GDM1 (cell line): ENCODE data around the gene NREP.

ENCODE experiments used
- DNase-seq: peaks from one replicate; lab custom pipeline; 2025; lab: John Stamatoyannopoulos, UW

Gene NREP, protein sequence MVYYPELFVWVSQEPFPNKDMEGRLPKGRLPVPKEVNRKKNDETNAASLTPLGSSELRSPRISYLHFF

DNA sequence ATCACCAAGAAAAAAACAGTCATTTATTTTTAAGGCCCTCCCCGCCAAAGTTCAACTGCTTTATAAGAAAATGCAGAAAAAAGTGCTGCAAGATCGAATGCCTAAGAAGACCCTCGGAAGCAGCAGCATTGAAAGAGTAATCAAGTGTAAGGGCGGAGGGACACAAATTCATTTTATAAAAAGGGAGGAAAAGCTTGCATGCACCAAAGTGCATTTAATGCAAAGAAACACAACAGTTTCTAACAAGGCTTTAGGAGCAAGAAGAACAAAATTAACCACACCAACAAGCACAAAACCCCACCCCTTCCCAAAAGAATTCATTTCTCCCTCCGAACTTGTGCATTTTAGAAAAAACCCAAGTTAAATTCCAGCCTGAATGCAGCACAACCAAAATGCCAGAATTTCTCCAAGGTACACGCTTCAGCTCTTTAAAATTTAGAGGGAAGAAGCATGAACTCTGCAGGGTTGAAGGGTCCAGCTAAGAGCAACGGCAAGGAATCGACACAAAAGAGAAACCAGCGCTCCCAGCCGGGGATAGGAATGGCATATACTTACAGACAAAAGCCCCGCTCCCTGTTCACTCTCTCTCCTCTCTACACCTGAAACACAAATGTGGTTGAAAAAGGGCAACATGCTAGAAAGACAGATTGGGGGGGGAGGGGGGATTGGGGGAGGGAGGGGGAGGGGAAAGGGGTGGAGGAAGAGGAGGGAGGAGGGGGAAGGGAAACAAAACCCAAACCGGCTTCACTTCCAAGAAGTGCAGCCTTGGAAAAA is at the start of gene NREP:
NREP (minus strand) TSS at position 614 of the 774 bp plus-strand sequence. CDS start 1,422 bp downstream, outside the sequence.
- no peak for DNase-seq

DNA sequence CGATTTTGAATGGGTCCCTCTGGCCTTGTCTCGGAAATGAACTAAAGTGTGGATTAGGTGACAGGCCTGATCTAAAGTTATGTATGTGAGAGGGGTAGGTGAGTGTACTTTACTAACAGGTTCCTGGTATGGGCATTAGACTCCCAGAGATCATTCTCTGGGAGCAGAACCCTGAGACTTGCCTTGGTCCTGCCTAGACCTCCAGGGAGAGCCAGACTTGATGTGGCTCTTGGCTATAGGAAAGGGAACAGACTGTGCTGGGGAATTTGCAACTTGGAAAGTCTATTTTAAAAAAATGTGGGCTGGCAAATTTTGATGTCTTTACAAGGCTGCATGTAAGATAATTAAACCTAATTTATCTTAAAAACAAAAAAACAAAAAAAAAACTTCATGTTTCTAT is 49.8 kb upstream of the NREP start:
- no peak for DNase-seq

DNA sequence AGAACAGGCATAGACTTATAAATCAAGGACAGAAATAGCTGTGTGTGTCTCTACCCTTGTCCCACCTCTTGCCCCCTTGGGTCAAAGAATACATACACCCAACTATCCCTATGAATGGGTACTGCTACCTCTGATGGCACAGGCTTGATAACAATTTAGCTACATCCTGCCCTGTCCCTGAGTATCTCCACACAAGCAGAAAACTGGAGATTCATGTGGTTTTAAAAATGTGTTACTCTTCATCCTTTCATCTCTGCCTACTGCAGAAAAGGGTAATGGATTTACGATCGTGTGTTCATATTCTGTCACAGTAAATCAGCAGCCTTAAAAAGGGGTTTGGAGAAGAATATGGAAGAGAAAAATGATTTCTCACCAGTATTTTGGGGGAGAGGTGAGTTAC is 49.2 kb upstream of the NREP start:
- no peak for DNase-seq

DNA sequence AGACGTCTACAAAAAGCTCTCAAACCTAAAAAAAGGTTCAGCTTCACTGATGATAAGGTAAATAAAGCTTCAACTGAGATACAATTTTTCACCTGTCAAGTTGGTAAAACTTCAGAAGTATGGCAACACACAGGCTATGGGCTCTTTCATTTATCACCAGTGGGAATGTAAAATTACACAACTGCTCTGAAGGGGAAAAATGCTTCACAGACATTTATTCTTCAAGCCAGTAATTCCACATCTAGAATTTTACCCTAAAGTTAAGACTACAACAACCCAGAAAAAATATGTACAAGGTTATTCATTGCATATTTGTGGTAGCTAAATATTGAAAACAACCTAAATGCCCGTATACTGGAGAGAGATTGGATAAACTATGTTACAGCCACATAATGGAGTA is 48.1 kb upstream of the NREP start:
- no peak for DNase-seq

DNA sequence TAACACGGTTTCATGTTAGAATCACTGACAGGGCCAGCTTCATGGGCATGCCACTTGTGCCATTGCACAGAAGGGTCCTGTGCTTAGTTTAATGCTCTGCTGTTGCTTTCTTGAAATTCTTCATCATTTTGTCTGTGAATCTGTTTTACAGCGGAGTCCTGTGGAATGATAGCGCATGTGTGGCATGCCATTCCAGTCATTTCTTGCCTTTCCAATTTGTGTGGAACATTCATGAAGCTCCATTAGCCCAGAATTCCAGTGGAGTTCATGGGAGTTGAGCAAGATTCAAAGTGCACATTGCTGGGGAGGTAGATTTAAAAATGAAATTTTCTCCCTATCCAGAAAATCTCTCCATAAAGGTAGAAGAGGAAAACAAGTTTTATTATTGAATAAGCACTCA is 43.4 kb upstream of the NREP start:
- DNase-seq: no peak

GRCh38 chr5:111795142-111795541 is 38.1 kb upstream of the NREP start:
- no peak for DNase-seq

DNA sequence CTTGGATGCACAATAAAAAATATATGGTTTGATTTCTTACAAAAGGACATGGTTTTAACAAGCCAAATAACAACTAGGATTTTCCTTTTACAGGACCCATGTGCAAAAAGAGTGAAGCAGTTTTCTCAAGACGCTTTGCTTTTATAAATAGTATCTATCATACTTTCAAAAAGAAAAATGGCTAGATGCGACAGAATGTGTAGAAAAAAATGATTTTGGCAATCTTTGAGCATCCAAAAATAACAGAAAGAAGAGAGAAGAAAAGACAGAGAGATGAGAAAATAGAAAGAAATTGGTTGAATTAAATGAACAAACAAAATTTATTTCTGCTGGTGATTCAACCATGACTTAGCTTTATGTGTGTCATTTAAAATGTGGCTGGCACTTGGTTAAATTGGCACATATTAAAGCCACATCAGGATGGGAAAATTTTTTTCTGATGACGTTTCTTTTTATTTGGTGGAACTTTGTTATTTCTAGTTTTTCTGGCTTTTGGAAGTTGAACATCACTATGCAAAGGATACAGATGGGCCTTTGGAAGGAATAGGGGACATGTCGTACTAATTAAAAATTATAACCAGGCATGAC is 35.6 kb upstream of the NREP start:
- no peak for DNase-seq

- no peak for DNase-seq
Observed at GRCh38 chr5:111790295-111790694, 33.3 kb upstream of the NREP start.

DNA sequence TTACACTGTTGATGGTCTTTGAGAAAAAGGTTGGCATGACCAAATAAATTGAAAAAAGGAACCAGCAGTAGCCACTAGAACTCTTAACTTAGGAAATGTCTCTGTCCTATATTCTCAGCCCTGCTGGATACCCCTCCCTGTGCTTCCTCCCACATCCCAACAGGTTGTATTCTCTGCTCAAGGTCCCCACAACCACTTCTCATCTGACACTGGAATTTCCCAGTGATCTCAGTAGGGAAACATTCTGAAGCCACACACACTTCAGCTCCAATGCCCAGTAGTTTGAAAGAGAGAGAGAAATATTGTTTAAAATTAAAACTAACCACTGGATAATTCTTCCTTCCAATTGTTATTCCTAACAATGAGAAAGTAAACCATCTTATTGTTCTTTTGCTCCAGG is 30.0 kb upstream of the NREP start:
- DNase-seq: no peak

DNA sequence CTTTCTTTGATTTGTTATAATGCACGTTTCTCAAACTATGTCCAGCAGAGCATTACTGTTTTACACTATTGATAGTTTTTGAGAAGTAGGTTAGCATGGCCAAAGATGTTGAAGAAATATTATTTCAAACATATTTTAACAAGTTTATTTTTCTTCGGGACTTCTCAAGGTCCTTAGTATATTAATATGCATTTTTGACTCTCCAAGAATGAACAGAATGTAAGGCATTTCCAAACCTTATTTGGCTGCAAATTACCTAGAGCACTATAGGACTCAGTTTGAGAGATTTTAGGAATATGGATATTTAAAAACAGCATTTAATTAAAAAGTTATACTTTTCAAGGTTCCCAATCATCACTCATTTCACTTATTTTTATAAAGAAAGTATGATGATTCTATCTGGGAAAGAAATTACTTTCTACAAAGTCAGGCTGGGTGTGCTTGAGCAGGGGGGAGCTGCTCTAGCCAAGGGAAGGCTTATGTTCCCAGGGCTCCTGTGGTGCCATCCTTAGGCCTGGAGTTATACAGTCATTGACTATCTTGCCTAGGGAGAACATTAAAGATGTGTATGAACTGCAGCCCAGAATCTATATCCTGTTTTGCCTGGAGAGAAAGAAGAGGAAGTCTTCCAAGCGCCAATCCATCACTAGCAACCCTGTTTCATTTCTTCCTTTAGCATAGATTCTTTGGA is 27.6 kb upstream of the NREP start:
- DNase-seq: no peak

GRCh38 chr5:111783537-111783936 is 26.5 kb upstream of the NREP start:
- no peak for DNase-seq

- DNase-seq: no peak
Observed at GRCh38 chr5:111782216-111782615, 25.2 kb upstream of the NREP start.

DNA sequence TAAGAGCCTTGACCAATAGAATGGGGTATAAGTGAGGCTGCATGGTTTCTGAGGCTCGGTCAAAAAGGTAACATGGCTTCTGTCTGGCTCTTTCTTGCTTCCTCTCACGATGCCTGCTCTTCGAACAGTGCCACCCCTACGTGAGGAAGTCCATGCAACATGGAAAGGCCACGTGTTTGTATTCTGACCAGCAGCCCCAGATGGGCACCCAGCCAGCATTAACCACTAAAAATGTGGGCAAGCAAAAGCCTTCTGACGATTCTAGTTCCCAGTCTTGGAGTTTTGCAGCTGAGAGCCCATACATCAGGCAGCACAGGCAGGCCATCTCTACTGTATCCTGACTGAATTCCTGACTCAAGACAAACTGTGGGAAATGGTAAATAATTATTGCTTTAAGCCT is 24.2 kb upstream of the NREP start:
- no peak for DNase-seq

GRCh38 chr5:111779922-111780292 is 22.9 kb upstream of the NREP start:
- no peak for DNase-seq

DNA sequence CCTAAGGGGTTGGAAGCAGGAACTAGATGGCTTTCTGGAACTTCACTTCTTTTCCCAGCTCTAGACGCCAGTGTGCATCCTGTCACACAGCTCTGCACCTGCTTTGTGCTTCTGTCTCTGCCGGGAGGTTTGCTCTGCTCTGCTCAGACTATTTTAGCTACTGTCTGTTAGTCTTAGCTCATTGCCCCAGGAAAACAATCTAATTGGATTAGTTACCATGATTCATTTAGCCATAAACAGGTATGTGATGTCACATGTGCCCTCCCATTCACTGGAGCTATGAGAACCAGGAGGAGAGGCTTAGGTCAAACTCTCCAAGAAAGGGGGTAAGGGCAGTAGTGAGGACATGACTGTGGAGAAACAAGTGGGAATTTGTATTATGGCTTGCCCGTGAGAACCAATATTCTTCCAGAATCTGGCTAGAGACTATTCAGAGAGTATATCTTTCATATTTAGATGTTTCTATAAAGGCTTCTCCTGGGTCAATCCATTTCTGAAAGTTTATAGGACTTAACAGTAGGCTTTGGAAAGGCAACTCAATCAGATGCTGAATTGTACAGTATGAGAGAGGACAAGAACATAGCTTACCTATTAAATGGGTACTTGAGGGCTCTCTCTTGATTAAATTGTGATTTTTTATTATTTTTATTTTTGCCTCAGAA is 22.4 kb upstream of the NREP start:
- no peak for DNase-seq

- DNase-seq: no peak
Observed at GRCh38 chr5:111776913-111777781, 20.2 kb upstream of the NREP start.

- peak; percentile 35 for DNase-seq
Observed at GRCh38 chr5:111775224-111775623, 18.2 kb upstream of the NREP start.

- DNase-seq: peak; percentile 94
Observed at GRCh38 chr5:111774525-111774924, 17.5 kb upstream of the NREP start.

- no peak for DNase-seq
Observed at GRCh38 chr5:111772456-111773122, 15.6 kb upstream of the NREP start.

DNA sequence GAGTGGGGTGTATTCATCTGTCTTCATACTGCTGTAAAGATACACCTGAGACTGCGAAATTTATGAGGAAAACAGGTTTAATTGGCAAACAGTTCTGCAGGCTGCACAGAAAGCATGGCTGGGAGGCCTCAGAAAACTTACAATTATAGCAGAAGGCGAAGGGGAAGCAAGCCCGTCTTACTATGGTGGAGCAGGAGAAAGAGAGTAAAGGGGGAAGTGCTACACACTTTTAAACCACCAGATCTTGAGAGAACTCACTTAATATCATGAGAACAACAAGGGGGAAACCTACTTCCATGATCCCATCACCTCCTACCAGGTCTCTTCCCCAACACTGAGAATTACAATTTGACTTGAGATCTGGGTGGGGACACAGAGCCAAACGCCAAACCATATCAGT is 12.5 kb upstream of the NREP start:
- no peak for DNase-seq
